GM18861 (cell line): ENCODE measurements around the gene JAK3.

Experiments used
- ATAC-seq: cut with Tn5 transposase; IDR thresholded peaks from one replicate; pipeline ENCODE4 v1.9.1; 2021; ENCODE audit not compliant: unreplicated experiment

Gene JAK3

DNA sequence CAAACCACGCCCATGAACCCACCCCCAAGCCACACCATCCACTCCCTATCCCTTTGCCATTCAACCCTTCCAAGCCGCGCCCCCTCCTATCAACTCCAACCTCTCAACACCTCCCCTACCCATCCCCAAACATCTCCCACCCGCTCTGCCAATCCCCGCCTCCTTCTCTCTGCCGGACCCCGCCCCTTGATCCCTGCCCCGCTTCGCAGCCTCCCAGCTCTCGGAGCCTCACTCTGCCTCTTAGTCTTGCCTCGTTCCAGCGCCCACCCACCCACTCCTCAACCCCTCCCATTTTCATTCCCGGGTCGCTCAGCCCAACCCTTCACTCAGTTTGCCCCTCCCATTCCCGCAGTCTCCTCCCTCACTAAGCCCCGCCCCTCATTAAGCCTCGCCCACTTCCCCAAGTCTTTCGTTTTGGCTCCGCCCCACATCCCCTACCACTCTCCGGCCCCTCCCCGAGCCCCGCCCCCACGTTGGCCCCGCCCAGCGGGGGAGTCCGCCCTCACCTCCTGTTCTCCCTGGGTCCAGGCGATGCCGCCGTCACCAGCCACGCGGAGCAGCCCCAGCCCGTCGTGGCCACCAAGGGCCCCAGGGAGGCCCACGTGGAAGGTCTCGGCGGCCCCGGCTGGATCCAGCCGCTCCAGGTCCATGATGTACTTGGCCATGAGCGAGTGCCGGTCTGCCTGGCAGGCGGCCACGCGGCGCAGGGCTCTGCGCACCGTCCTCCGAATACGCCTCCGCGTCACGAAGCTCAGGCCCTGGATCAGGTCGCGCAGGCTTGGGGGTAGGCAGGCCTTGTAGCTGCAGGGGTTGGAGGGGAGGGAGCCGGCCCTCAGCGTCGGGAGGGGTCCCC is 5.7 kb downstream of the JAK3 start:
- no peak for ATAC-seq

- ATAC-seq: no peak
These were observed 6.4 kb downstream of the JAK3 start for GRCh38 chr19:17841371-17841809.

DNA sequence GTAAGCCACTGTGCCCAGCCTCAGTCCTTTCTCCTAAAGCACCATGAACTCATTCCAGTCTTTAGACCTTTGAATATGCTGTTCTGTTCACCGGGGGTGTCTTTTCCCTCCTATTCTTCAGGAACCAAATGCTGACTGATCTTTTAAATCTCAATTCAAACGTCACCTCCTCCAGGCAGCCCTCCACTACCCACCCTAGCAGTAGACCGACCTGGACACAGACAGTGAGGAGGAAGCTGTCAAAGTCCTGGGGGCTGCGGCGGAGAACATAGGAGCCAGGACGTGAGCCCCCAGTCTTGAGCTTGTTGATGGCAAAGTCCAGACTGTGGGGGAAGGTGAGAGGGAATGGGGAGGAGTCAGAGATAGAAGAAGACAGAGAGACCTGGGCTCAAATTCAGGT is 7.8 kb downstream of the JAK3 start:
- ATAC-seq: no peak

DNA sequence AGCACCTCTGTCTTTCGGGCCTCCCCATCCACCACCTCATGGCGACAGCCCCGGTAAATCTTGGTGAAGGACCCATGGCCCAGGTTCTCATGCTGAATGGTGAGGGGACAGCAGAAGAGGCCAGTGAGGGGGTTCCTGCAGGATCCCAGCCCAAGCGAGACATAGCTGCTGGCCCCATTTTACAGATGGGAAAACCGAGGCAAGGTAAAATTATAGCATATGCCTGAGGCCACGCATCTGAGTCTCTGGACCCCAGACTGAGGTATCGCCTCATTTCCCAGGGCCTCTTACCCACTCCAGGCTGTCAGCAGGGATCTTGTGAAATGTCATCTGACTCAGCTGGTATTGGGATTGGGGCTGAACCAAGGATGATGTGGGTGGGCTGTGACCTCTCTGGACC is 9.8 kb downstream of the JAK3 start:
- ATAC-seq: no peak

- no peak for ATAC-seq
These were observed 11.3 kb downstream of the JAK3 start for GRCh38 chr19:17836530-17836929.

GRCh38 chr19:17835182-17836006 is 12.4 kb downstream of the JAK3 start:
- no peak for ATAC-seq

- no peak for ATAC-seq
These were observed 13.2 kb downstream of the JAK3 start for GRCh38 chr19:17834350-17835181.

DNA sequence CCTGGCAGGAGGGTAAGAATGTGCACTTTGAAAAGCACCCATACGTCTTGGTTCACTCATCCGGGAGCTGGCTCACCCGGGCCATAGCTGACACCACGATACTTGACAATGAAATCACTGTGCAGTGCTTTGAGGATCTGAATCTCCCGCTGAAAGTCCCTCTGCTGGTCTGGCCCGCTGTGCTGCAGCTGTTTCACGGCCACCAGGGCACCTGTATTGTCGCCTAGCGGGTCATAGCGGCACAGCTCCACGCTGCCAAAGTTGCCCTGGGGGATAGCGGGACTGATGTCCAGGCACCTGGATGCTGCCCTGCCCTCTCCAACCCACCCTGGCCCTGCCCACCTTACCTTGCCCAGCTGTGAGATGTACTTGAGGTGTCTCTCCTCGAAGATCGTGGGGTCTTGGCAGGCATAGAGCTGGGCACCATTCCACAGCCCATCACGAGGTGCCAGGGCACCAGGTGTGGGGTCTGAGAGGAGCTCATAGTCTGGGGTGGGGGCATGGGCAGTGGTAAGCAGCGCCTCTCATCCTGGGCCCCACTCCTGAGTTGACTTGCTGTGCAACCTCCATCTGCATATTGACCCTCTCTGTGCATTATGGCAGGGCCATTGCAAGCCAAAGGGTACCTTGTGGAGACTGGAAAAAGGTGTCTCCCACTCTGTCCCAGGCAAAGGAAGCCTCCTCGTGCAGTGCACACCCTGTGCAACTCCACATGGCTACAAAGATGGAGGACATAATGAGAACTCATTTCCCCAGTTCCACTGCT is 15.2 kb downstream of the JAK3 start:
- ATAC-seq: no peak

GRCh38 chr19:17831419-17831888 is 16.3 kb downstream of the JAK3 start:
- ATAC-seq: no peak

DNA sequence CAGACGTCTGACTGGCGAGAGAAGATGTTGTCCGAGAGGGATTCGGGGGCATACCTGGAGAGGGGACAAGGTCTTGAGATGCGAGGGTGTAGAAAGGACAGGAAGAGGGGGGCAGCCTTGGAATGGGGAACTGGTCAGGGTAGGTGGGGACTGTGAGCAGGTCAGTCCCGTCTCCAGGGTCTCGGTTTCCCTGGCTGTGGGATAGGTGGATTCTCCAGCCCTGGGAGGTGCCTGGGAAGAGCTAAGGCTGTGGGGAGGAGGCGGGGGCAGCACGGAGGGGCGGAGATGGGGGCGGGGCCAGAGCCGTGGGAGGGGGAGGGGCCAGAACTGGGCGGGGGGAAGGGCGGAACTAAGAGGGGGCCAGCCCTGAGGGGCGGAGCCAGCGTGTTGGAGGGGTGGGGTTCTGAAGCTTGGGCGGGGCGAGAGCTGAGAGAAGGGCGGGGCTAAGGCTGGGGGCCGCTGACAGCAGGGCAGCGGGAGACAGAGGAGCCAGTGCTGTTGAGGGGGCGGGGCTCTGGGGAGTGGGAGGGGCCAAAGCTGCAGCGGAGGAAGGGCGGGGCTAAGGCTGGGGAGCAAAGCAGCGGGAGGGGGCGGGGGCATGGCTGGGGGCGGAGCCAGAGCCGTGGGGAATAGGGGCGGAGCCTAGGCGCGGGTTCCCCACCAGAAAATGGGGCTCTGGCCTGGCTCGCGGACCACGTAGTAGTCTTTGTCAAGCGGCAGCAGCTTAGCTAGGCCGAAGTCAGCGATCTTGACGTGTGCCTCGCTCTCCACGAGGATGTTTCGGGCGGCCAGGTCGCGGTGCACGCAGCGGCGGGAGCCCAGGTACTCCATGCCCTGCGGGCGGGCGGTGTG is 17.0 kb downstream of the JAK3 start:
- ATAC-seq: no peak

- ATAC-seq: no peak
These were observed 17.8 kb downstream of the JAK3 start for GRCh38 chr19:17829855-17830566.

DNA sequence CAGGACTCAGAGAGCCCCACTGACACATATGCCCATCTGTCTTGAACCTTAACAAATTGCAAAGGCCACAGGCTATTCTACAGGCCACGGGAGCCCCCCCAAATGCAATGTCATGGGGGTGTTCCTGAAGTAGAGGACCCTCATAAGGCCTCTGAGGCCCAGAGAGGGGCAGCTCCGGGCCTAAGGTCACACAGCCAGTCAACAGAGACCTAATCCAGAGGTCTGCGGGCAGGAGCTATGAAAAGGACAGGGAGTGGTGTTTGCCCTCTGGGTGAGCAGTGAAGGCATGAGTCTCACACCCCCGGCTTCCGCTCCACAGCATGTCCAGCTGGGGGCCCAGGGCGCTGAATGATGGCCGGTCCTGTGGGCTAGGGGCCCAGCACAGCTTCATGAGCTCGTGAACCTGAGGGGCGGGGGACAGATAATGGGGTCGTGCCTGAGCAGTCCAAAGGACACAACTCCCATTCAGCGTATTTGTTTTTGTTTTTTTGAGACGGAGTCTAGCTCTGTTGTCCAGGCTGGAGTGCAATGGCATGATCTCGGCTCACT is 21.2 kb downstream of the JAK3 start:
- ATAC-seq: no peak

DNA sequence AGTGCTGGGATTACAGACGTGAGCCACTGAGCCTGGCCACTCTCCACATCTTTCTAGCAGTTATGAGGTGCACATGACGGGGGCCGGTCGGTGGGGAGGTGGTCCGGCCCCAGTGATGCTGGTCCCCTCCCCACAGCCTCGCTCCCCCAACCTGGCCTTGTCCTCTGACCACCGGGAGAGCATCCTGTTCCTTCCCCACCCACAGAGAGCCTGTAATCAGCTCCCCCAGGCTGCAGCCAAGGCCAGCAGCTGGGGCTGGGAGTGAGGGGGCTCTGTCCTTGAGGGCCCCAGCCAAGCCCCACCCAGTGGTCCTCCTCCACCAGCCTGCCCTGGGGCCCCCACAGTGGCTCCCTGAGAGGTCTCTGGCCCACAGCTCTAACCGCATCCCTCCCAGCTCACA is 23.4 kb downstream of the JAK3 start:
- ATAC-seq: no peak

DNA sequence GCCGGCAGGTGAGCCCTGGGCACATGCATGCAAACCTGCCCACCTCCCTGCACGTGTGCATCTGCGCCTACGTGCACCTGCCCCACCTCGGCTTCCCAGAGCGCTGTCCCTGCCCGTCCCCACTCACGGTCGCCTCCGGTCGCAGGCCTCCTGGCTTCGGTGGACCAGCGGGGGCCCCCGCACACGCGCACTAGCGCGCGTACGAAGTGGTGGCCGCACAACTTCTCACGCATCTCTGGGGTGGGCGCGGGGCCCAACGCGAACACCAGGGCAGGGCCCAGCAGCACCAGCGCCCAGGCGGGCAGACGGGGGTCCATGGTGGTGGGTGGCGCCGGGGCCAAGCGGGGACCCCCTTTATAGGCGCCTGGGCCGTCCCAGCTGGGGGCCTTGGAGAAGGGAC is 26.6 kb downstream of the JAK3 start, which contains the start of gene INSL3:
TSS of gene INSL3 (minus strand) at position 330 of the 400 bp plus-strand sequence. CDS start at position 317, 13 bp downstream.
- ATAC-seq: no peak

DNA sequence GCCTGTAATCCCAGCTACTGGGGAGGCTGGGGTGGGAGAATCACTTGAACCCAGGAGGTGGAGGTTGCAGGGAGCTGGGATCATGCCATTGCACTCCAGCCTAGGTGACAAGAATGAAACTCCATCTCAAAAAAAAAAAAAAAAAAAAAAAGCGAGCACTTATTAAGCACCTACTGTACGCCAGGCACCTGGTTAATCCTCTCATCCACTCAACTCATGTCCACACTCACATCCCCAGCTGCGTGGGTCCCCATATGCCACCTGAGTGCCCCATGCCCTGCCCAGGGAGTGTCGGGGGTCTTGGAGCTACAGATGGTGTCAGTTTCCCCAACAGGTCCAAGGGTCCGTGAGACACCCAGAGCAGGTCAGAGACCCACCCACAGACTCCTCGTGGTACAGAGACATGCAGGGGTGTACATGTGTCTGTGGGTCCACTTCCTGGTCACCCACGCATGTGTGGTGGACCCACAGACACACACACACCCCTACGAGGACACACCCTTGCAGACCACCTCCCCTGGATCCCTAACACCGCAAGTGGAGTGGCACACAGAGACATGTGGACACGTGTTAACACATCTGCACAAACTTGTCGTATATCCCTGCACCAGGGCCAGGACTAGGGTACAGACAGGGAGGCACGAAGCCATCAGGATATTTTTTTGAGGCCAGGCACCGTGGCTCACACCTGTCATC is 30.0 kb downstream of the JAK3 start:
- no peak for ATAC-seq

DNA sequence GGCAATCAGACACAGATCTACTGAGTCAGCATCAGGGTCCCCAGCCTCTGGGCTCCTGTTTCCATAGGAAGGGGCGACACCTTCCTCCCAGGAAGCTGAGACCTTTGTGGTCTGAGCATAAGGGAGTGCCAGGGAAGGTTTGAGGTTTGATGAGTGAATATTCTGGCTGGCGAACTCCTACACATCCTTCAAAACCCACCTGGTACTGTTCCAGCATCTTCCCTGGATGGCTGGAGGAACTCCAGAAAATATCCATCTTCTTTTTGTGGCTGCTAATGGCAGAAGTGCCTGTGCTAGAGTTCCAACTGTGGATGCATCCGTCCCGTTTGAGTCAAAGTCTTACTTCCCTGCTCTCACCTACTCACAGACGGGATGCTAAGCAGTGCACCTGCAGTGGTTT is 35.7 kb downstream of the JAK3 start:
- no peak for ATAC-seq

GRCh38 chr19:17811681-17812080 is 36.1 kb downstream of the JAK3 start:
- no peak for ATAC-seq

DNA sequence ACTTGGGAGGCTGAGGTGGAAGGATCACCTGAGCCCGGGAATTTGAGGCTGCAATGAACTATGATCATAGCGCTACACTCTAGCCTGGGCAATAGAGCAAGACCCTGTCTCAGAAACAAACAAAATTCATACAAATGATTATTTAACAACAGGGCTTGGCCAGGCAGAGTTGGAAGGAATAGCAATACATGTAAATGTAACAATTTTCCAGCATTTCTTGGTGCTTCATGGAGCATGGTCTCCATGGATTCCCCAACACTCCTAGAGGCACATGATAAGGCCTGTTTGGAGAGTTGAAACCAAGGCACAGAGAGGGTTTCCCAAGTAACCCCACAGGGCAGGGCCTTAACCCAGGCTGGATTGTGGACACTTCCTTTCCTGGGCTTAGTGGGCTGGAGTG is 36.7 kb downstream of the JAK3 start:
- ATAC-seq: no peak
